Mesodermal cell (in vitro differentiated cells): Measurements from ENCODE around the gene ALKBH2. TPM values are rescaled to one million over a fixed set of nuclear protein-coding genes. Genes with fewer than 3 reads are reported as not detected.

Experiments
- H3K27ac ChIP-seq: 2 replicates; pipeline ENCODE4 v1.7.0; 2013; ENCODE audit warnings: mild to moderate bottlenecking, low read depth, low read length, moderate library complexity; ENCODE audit not compliant: severe bottlenecking
- H3K36me3 ChIP-seq: 2 replicates; pipeline ENCODE4 v1.7.1; 2013; ENCODE audit warnings: mild to moderate bottlenecking, low read length, moderate library complexity; ENCODE audit not compliant: control insufficient read depth, insufficient read depth
- H3K4me1 ChIP-seq: one replicate; pipeline ENCODE4 v1.7.1; 2013; ENCODE audit warnings: mild to moderate bottlenecking, low read length; ENCODE audit not compliant: insufficient read depth, control insufficient read depth, poor library complexity, severe bottlenecking
- H3K4me3 ChIP-seq: 2 replicates; pipeline ENCODE4 v1.7.0; 2013; ENCODE audit warnings: low read length, control low read depth, mild to moderate bottlenecking; ENCODE audit not compliant: insufficient read depth, poor library complexity, severe bottlenecking; ENCODE audit errors: extremely low read depth
- H3K9me3 ChIP-seq: 2 replicates; pipeline ENCODE4 v1.7.1; 2013; ENCODE audit warnings: mild to moderate bottlenecking, low read length, moderate library complexity; ENCODE audit not compliant: control insufficient read depth
- WGBS, 2 experiments: methylation state at CpG; one replicate each; pipeline ENCODE4 v1.1.5; 2013; ENCODE audit warnings: missing lambda C conversion rate in 2 of 2; ENCODE audit not compliant: insufficient coverage in 2 of 2; 5-methylcytosine and 5-hydroxymethylcytosine counted together
- polyA plus RNA-seq, 2 experiments: library from polyadenylated mRNA; stranded (reverse); fragments of 50-300 nt; gene quantifications; one replicate each; pipeline ENCODE4 v1.2.3, GENCODE V29; 2013

ALKBH2 gene
- 10.4 TPM for polyA plus RNA-seq (2013, experiment 1 of 2)
- 11.2 TPM for polyA plus RNA-seq (2013, experiment 2 of 2)

DNA sequence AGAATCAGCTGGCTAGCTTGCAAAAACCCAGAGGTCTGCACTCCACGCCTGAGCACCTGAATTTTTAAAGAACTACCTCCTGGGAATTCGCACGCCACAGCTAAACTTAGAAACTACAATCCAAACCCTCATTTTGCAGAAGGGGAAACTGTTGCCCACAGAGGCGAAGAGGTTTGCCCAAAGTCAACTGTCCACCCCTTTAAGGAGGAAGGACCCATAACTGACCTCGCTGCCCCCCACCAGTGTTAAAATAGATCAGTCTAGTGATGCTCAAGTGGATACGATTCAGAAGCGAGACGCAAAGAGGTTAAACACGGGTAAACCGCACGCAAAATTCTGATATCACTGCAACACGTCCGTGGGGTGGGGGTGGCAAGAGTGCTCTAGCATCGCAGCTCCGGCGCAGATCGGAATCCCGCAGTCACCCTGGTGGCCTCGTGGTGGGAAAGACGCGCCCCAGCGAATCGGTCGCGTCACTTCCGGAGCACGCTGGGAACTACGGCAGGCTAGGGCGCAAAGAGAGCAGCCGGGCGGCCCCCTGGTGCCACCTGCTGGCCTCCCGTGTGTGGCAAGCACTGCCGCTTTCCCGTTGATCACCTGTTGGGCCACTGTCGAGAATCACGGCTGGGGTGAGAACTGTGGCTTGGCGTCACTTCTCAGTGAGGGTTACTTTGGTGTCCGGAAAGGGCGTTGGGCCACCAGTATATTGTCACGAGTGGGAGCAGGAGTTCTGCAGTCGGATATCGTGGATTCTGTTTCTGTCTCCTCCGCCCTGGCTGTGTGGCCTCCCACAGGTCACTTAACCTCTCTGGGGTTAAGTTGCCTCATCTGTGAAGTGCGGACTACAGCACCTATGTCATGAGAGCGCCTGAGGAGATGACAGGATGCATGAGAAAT, at the start of gene ALKBH2:
TSS of gene ALKBH2 (minus strand) at position 451 of the 897 bp plus-strand sequence. CDS start 686 bp downstream, outside the sequence.
- Histone ChIP-seq H3K27ac (no peak within 1 kb of the TSS), H3K4me1 (peaks cover 6% of the 10 kb centered on the region), H3K9me3 (no peaks in the 10 kb centered on the region), H3K36me3 (peaks cover 5% of the 10 kb centered on the region), H3K4me3 (peak within 1 kb of the TSS; percentile 25)
- 20 to 21% methylated on average over 38 to 42 of the region's 45 CpGs for WGBS, 2 experiments

DNA sequence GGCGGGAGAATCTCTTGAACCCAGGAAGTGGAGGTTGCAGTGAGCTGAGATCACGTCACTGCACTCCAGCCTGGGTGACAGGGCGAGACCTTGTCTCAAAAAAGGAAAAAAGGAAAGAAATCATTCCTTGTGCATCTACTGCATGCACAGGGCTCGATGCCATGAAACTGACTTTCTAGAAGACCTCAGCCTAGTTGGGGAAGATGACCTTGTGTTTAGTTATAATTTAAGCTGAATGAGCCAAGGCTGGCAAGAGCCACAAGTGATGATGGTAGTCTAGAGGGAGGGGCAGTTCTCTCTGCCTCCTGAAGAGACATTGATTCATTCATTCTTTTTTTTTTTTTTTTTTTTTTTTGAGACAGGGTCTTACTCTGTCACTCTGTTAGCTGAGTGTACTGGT, 47.3 kb upstream of the ALKBH2 start:
- H3K4me3 ChIP-seq, result no peak overlapping the region
- peaks cover under 1% of the 10 kb centered on the region for H3K9me3 ChIP-seq
- no peak overlapping the region for H3K27ac ChIP-seq
- no peaks in the 10 kb centered on the region for H3K4me1 ChIP-seq
- 82 to 84% methylated on average over 4 of the region's 4 CpGs for WGBS, 2 experiments
- H3K36me3 ChIP-seq, result no peaks in the 10 kb centered on the region

DNA sequence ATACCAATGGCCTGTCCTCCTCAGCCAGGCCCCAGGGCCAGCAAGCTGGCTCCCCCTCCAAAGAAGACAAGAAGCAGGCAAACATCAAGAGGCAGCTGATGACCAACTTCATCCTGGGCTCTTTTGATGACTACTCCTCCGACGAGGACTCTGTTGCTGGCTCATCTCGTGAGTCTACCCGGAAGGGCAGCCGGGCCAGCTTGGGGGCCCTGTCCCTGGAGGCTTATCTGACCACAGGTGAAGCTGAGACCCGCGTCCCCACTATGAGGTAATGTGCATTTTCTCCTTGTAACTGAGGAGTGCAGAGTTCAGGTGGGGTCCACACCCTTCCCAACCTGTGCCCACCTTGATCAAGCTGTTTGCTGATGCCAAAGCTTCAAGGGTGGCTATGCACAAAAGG, 46.5 kb upstream of the ALKBH2 start:
- H3K9me3 ChIP-seq, result peaks cover 4% of the 10 kb centered on the region
- no peaks in the 10 kb centered on the region for H3K36me3 ChIP-seq
- WGBS, 2 experiments, result 75 to 82% methylated on average over 5 to 7 of the region's 7 CpGs
- H3K27ac ChIP-seq, result no peak overlapping the region
- H3K4me3 ChIP-seq, result no peak overlapping the region
- no peaks in the 10 kb centered on the region for H3K4me1 ChIP-seq

DNA sequence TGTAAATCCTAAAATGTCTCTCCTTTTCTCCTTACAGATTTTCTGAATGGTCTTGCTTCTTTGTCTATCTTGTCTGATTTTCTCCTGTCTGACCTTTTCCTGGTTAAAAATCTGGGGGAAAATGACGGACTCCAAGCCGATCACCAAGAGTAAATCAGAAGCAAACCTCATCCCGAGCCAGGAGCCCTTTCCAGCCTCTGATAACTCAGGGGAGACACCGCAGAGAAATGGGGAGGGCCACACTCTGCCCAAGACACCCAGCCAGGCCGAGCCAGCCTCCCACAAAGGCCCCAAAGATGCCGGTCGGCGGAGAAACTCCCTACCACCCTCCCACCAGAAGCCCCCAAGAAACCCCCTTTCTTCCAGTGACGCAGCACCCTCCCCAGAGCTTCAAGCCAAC, 46.1 kb upstream of the ALKBH2 start:
- Histone ChIP-seq H3K27ac (no peak overlapping the region), H3K4me3 (no peak overlapping the region), H3K36me3 (no peaks in the 10 kb centered on the region), H3K9me3 (peaks cover 4% of the 10 kb centered on the region), H3K4me1 (no peaks in the 10 kb centered on the region)
- WGBS, 2 experiments, result 96 to 100% methylated on average over 6 to 9 of the region's 9 CpGs

DNA sequence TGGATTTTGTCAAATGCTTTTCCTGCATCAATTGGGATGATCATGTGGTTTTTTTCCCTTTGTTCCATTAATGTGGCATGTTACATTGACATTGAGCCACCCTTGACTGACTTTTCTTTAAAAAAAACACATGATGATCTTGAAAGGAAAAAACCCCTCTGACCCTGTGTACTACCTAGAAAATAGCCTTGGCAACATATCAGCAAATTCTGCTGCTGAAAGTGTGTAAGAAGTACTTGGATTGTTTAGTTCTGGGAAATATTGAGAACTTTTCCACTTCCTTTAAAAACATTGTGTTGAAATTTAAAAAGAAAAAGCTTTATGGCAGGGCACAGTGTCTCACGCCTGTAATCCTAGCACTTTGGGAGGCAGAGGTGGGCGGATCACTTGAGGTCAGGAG, 43.8 kb upstream of the ALKBH2 start:
- Histone ChIP-seq H3K9me3 (peaks cover 4% of the 10 kb centered on the region), H3K4me1 (no peaks in the 10 kb centered on the region), H3K4me3 (no peak overlapping the region), H3K27ac (no peak overlapping the region), H3K36me3 (no peaks in the 10 kb centered on the region)
- 69 to 100% methylated on average over 2 of the region's 2 CpGs for WGBS, 2 experiments

DNA sequence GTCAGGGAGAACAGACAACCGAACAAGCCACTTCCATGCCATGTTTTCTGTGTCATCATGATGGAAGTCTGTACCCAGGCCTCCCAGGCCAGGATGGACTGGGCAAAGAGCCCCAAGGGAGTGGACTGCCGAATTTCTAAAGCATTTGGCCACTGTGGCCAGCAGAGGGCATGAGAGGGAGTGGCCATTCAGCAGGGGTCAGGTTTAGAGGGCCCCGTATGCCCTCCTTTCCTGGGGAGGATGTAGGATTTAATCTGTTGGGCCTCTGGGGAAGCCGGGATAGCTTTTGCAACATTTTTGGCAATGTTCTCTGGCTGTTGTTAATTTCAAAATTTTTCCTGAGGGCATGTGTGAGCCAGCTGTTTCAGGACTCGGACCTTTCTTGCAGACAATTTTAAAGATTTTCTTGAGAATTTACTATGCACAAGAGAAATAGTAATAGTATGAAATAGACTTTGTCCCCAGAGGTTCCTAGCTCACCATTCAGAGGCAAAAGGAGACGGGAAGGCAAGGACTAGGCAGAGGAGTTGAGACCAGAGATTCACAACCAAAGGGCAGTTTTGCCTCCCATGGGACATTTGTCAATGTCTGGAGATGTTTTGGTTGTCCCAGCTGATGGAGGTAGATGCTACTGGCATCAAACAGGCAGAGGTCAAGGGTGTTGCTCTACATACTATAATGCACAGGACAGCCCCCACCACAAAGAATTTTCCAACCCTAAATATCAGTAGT, 41.1 kb upstream of the ALKBH2 start:
- 47 to 68% methylated on average over 4 of the region's 6 CpGs for WGBS, 2 experiments
- Histone ChIP-seq H3K4me1 (no peaks in the 10 kb centered on the region), H3K9me3 (peaks cover 4% of the 10 kb centered on the region), H3K4me3 (no peak overlapping the region), H3K27ac (no peak overlapping the region), H3K36me3 (no peaks in the 10 kb centered on the region)

DNA sequence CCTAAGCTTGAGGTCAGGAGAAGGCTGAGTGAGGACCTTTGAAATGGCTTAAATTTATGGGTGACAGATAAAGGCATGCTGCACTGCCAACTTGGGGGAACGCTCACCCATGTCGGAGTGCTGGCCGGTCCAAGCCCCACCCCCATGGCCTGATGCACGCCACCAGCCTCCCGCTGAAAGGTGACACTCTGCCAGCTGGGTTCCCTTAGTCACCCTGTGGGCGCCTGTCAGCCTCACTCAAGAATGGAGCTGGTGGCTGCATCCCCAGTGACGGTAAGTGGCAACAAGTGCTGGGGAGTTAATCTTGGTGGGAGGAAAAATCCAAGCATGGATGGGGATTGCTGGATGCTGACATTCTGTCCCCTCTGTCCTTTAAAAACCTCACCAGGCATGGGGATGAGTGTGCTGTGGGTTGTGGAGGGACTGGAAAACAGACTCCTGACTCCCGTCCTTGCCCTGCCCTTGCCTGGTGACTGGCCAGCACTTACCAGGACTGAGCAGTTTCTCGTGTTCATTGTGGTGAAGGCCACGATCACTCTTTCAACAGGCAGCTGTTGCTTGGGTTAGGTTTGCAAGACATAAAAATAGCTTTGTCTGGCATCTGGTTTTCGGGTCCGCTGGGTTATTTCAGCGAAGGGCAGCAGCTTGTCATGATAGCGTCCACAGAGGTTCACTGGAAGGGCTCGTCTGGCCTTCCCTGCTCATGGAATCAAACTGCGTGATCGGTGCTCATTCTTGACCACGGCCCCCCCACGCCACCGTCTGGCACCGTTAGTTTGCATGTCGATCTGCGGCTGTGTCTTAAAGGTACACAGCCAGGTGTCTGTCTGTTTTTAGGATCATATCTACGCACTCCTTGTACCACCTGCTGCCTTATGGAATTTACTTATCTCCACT, 38.1 kb upstream of the ALKBH2 start:
- 75 to 81% methylated on average over 21 to 22 of the region's 24 CpGs for WGBS, 2 experiments
- Histone ChIP-seq H3K36me3 (no peaks in the 10 kb centered on the region), H3K4me1 (no peaks in the 10 kb centered on the region), H3K4me3 (no peak overlapping the region), H3K9me3 (peaks cover 4% of the 10 kb centered on the region), H3K27ac (no peak overlapping the region)

DNA sequence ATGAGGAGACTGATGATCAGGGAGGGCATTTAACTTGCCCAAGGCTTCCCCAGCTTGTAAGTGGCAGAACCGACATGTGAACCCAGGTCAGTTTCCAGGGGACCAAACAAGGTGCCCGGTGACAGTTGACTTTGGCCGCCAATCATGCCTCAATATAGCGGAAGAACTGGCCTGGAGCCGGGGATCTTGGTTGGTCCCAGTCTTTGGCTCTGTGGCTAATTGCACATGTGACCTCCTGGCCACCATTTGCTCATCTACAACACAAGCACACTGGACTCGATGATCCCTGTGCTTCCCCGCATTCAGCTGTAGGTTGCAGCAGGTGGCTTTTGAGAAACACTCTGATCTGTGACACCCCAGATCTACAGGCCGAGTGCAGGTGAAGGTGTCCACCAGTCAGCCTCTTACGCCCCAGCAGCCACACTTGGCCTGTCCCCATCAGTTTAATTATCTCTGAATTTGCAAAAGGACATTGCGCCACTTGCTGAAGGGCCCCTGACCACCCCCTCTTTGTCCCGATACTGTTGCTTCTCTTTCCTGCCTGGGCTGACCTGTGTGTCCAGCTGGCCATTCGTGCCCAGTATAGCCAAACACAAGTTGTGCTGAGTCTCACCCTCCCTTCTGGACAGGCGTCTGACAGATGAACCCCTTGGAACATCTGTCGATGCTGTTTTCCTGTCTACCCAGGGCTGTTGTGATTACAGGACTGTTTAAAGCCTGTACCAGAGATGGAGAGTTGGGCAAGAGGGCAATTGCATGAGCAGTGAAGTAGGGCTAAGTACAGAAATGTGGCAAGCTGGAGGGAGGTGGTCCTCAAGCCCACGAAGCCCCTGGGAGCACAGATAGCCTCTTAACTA, 37.3 kb upstream of the ALKBH2 start:
- Histone ChIP-seq H3K4me1 (no peaks in the 10 kb centered on the region), H3K9me3 (peaks cover 3% of the 10 kb centered on the region), H3K36me3 (no peaks in the 10 kb centered on the region), H3K27ac (no peak overlapping the region), H3K4me3 (no peak overlapping the region)
- 91 to 93% methylated on average over 12 to 14 of the region's 15 CpGs for WGBS, 2 experiments

DNA sequence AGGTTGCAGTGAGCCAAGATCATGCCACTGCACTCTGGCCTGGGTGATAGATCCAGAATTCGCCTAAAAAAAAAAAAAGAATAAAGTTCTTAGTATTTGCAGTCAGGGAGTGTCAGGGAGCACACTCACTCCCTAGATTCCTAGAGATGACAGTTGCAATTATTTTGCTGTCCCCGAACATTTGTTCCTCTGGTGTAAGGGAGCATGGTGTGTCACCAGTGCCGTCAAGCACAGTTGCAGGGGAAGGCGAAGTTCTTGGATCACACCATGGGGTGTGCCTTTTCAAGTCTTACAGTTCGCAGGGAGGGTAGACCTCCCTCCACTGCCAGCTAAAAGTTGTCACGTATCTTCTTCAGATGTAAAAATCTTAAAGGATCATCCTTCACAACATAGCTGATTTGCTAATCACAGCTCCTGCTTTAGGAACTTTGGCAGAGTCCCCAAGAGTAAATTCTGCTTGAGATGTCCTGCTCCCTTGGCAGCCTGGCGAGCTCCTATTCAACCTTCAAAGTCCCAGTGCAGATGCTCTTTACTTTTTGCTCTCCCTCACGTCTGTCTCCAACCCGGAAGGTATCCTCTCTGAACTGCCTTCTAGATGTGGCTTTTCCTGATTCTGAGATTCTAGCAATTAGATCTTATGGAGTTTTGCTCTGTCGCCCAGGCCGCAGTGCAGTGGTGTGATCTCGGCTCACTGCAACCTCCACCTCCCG, 34.4 kb upstream of the ALKBH2 start:
- 81 to 92% methylated on average over 11 to 13 of the region's 13 CpGs for WGBS, 2 experiments
- H3K4me1 ChIP-seq, result no peaks in the 10 kb centered on the region
- H3K36me3 ChIP-seq, result no peaks in the 10 kb centered on the region
- H3K9me3 ChIP-seq, result no peaks in the 10 kb centered on the region
- H3K4me3 ChIP-seq, result no peak overlapping the region
- H3K27ac ChIP-seq, result no peak overlapping the region
